Prostate gland (tissue), 2 donors: ENCODE data around the gene COL5A1.

Experiments
- POLR2AphosphoS5 ChIP-seq: sonication (generic); formaldehyde crosslinking; IDR thresholded peaks from one replicate; pipeline ENCODE4 v1.6.1; 2017; ENCODE audit warnings: antibody characterized with exemption
- TF ChIP-seq, protein P1 (sequence below), 4 experiments: fragments of 200-600 bp in 2 of 4; fragments of 450-650 bp in 2 of 4; sonication (generic) in 2 of 4; IDR thresholded peaks; 1 replicate in 3 of 4; 2 replicates in 1 of 4; pipeline ENCODE4 v1.5.1; 2016 to 2019; ENCODE audit warnings: antibody characterized with exemption in 4 of 4, mild to moderate bottlenecking in 2 of 4, moderate library complexity in 2 of 4

GRCh38 chr9:134847752-134848432 lies 206.3 kb downstream of the COL5A1 start:
- TF ChIP-seq POLR2AphosphoS5 = no peak
- TF ChIP-seq, protein P1, sequence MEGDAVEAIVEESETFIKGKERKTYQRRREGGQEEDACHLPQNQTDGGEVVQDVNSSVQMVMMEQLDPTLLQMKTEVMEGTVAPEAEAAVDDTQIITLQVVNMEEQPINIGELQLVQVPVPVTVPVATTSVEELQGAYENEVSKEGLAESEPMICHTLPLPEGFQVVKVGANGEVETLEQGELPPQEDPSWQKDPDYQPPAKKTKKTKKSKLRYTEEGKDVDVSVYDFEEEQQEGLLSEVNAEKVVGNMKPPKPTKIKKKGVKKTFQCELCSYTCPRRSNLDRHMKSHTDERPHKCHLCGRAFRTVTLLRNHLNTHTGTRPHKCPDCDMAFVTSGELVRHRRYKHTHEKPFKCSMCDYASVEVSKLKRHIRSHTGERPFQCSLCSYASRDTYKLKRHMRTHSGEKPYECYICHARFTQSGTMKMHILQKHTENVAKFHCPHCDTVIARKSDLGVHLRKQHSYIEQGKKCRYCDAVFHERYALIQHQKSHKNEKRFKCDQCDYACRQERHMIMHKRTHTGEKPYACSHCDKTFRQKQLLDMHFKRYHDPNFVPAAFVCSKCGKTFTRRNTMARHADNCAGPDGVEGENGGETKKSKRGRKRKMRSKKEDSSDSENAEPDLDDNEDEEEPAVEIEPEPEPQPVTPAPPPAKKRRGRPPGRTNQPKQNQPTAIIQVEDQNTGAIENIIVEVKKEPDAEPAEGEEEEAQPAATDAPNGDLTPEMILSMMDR (IDR thresholded peaks at IDR 0.05) = no peak
